Peyer's patch (tissue), 4 donors: ENCODE data around the gene BGN. TPM values are rescaled to one million over a fixed set of nuclear protein-coding genes. Genes with fewer than 3 reads are reported as not detected.

Source experiments
- DNase-seq, 3 donors: peaks; one replicate each; pipeline ENCODE4 v3.0.0-alpha.2; 2017 to 2019
- H3K27ac ChIP-seq, 4 donors: fragments of 200-600 bp; sonication (generic); one replicate each; pipeline ENCODE4 v1.5.1; 2016 to 2019
- H3K27me3 ChIP-seq, 2 donors: fragments of 200-600 bp; sonication (generic); one replicate each; pipeline ENCODE4 v1.5.1; 2019
- H3K36me3 ChIP-seq, 3 donors: fragments of 200-600 bp; sonication (generic); one replicate each; pipeline ENCODE4 v1.5.1; 2016 to 2019
- H3K4me1 ChIP-seq, 4 donors: fragments of 200-600 bp; sonication (generic); one replicate each; pipeline ENCODE4 v1.5.1; 2016 to 2019
- H3K4me3 ChIP-seq, 4 donors: fragments of 200-600 bp; sonication (generic); 1 replicate in 3 of 4; 2 replicates in 1 of 4; pipeline ENCODE4 v1.5.1; 2016 to 2019; ENCODE audit warnings: mild to moderate bottlenecking in 1 of 4
- H3K9me3 ChIP-seq, 4 donors: fragments of 200-600 bp; sonication (generic); one replicate each; pipeline ENCODE4 v1.5.1; 2016 to 2019; ENCODE audit warnings: mild to moderate bottlenecking in 1 of 4
- POLR2A ChIP-seq, 2 donors: fragments of 450-650 bp; IDR thresholded peaks; one replicate each; pipeline ENCODE4 v1.5.1; 2017; ENCODE audit warnings: antibody characterized with exemption in 2 of 2, mild to moderate bottlenecking in 2 of 2, moderate library complexity in 2 of 2
- total RNA-seq, 4 donors: library from RNA; depleted of rRNA; stranded (reverse); fragments of >200 nt; gene quantifications; one replicate each; pipeline ENCODE4 v1.1.0, GENCODE V29; 2016
- TF ChIP-seq, protein P1 (sequence below), 6 experiments: fragments of 450-650 bp in 4 of 6; fragments of 200-600 bp in 2 of 6; sonication (generic) in 1 of 6; IDR thresholded peaks; one replicate each; pipeline ENCODE4 v1.5.1; 2017 to 2019; ENCODE audit warnings: antibody characterized with exemption in 6 of 6, mild to moderate bottlenecking in 3 of 6, moderate library complexity in 1 of 6

Gene BGN
- total RNA-seq, 4 donors from 2014 or later: 2.5 to 28.9 (median 11.7) TPM

DNA sequence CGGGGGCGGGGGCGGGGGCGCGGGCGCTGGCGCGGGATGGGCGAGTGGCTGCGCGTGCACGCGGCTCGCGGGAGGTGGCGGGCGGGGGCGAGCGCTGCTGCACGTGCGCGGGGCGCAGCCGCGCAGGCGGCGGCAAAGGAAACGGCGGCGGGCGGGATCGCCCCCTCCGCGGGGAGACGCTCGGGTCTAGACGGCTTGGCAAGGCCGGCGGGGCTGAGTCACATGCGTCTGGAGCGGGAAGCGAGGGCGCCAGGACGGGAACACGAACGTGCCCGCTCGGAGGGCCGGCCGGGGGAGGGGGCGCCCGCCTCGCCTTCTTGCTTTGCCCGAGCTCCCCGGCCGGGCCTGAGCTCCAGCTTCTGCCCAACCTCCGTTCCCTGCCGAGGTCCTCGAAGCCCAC is 20.1 kb upstream of the BGN start:
- Histone ChIP-seq H3K4me3 (peak overlapping the region in 3 of 4 donors; percentile 27 to 39 (median 35)), H3K4me1 (peaks cover 0 to 3% (median under 1%) of the 10 kb centered on the region in 4 donors), H3K27me3 (no peaks in the 10 kb centered on the region), H3K27ac (no peak overlapping the region), H3K36me3 (no peaks in the 10 kb centered on the region), H3K9me3 (no peaks in the 10 kb centered on the region)
- peak; percentile 24 to 57 (median 52) for DNase-seq
- no peak for TF ChIP-seq POLR2A (IDR thresholded peaks at IDR 0.05)
- TF ChIP-seq, protein P1, sequence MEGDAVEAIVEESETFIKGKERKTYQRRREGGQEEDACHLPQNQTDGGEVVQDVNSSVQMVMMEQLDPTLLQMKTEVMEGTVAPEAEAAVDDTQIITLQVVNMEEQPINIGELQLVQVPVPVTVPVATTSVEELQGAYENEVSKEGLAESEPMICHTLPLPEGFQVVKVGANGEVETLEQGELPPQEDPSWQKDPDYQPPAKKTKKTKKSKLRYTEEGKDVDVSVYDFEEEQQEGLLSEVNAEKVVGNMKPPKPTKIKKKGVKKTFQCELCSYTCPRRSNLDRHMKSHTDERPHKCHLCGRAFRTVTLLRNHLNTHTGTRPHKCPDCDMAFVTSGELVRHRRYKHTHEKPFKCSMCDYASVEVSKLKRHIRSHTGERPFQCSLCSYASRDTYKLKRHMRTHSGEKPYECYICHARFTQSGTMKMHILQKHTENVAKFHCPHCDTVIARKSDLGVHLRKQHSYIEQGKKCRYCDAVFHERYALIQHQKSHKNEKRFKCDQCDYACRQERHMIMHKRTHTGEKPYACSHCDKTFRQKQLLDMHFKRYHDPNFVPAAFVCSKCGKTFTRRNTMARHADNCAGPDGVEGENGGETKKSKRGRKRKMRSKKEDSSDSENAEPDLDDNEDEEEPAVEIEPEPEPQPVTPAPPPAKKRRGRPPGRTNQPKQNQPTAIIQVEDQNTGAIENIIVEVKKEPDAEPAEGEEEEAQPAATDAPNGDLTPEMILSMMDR (IDR thresholded peaks at IDR 0.05): no peak

DNA sequence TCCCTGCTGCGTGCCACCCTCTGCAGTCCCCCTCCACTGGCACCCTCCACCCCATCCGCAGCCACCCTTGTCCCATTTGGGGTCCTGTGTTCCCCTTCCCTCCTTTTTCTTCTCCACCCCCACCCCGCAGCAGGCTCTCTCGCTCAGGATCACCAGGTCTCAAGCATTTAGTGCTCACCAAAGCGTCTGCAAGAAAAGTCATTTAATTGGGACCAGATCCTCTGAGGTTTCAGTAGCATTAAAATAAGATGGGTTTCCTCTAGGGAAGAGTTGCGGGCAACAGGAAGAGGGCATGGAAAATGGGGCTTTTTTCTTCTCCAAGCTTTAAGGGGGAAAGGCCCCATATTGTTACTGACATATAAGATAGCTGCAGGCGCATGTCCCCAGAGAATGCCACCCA is 19.5 kb upstream of the BGN start:
- Histone ChIP-seq H3K27ac (no peak overlapping the region), H3K27me3 (no peaks in the 10 kb centered on the region), H3K4me1 (peaks cover 0 to 3% (median 0%) of the 10 kb centered on the region in 4 donors), H3K9me3 (no peaks in the 10 kb centered on the region), H3K4me3 (peak overlapping the region in 2 of 4 donors; percentile 35 to 39), H3K36me3 (no peaks in the 10 kb centered on the region)
- DNase-seq: no peak
- no peak for TF ChIP-seq POLR2A (IDR thresholded peaks at IDR 0.05)
- TF ChIP-seq, protein P1 (IDR thresholded peaks at IDR 0.05): no peak

DNA sequence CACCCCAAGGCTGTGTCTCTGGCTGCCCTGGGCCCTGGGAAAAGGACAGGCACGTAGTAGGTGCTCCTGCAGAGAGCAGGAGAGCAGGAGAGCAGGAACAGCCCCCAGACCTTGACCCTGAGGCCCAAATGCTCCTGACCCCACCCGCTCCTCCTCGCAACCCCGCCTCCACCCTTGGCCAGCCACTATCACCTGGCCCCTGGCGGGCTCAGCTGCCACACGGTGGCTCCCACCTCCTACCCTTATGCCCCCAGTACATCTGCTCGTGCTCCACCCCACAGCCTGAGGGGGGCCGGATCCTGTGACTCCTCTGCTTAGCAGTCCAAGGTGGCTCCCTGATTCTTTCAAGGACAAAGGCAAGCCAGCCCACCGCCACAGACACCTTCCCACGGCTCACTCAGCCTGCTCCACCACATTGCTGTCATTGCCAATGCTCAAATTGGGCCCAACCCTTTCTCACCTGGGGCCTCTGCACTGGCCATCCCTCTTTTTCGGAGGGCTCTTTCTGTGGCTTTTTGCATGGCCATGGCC is 19.0 kb upstream of the BGN start:
- H3K4me1 ChIP-seq: peaks cover 0 to 3% (median 0%) of the 10 kb centered on the region in 4 donors
- TF ChIP-seq, protein P1 (IDR thresholded peaks at IDR 0.05): no peak
- TF ChIP-seq POLR2A (IDR thresholded peaks at IDR 0.05): no peak
- no peak for DNase-seq
- no peak overlapping the region for H3K4me3 ChIP-seq
- no peak overlapping the region for H3K27ac ChIP-seq
- no peaks in the 10 kb centered on the region for H3K9me3 ChIP-seq
- H3K27me3 ChIP-seq: no peaks in the 10 kb centered on the region
- no peaks in the 10 kb centered on the region for H3K36me3 ChIP-seq

DNA sequence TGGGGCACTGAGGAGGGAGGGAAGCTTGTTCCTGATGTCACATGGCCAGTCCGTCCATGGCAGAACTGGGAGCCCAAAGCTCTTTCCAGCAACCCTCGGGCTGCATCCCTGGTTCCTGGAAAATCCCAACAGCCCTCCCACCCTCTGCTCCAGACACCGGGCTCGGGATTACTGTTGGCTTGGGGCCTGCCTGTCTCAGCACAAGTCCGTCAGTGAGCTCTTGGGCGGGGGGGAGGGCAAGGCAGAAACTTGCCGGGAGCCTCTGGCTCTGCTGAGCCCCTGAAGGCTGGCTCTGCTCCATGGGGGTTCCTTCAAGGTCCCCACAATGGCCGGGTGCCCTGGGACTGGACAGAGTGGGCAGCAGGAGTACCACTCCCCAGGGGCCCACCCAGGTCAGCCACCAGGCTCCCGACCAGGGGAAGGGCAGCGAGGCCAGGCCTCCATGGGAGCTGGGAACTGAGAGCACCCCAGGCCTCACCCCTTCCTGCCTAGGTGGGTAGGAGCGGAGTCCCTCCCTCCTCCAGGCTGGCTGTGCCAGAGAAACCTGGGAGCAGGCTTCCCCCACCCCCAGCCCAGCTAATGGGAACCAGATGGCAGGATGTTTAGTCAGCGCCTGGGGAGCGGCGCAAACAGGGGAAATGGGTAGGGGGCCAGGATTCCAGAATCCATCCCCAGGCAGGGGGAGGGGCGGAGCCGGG is 18.0 kb upstream of the BGN start:
- H3K9me3 ChIP-seq: no peaks in the 10 kb centered on the region
- H3K4me1 ChIP-seq: peaks cover 0 to 3% (median 0%) of the 10 kb centered on the region in 4 donors
- no peaks in the 10 kb centered on the region for H3K36me3 ChIP-seq
- DNase-seq: no peak
- TF ChIP-seq, protein P1 (IDR thresholded peaks at IDR 0.05): no peak
- no peak for TF ChIP-seq POLR2A (IDR thresholded peaks at IDR 0.05)
- H3K27me3 ChIP-seq: no peaks in the 10 kb centered on the region
- H3K4me3 ChIP-seq: no peak overlapping the region
- H3K27ac ChIP-seq: peak overlapping the region in 1 of 4 donors; percentile 25

DNA sequence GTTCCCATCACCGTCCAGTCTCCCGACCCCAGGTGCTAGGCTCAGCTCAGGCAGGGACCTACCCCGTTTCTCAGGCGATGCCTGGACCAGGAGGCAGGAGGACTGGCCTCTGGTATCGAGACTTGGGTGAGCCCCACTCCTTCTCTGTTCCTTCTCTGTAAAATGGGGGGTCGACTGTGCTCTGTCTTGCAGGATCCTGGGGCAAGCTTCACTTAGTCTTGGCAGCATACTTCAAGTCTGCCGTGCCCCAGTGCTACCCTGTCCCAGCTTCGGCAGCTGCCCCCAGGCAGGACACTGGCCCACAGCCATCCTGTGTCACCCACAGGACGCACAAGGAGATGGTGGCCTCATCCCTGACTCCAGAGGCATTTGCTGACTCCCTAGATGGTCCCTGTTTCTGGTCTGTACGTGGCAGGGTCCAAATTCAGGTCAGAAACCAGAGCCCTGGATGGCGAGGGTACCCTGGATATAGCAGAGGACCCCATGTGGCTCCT is 17.4 kb upstream of the BGN start:
- no peaks in the 10 kb centered on the region for H3K9me3 ChIP-seq
- no peaks in the 10 kb centered on the region for H3K36me3 ChIP-seq
- peaks cover 0 to 3% (median 0%) of the 10 kb centered on the region in 4 donors for H3K4me1 ChIP-seq
- no peak for DNase-seq
- H3K27ac ChIP-seq: no peak overlapping the region
- H3K4me3 ChIP-seq: no peak overlapping the region
- no peaks in the 10 kb centered on the region for H3K27me3 ChIP-seq
- TF ChIP-seq POLR2A (IDR thresholded peaks at IDR 0.05): no peak
- TF ChIP-seq, protein P1 (IDR thresholded peaks at IDR 0.05): no peak
